SK-N-SH (cell line): ENCODE data around the gene KIR2DL3.

Experiments used
- SIN3A ChIP-seq: IDR thresholded peaks from 2 replicates; pipeline ENCODE4 v1.6.1; 2012; ENCODE audit warnings: low read depth, mild to moderate bottlenecking, low read length, moderate library complexity, borderline replicate concordance
- TF ChIP-seq, protein P1 (sequence below): fragments of 200-600 bp; sonication (generic); IDR thresholded peaks from 2 replicates; pipeline ENCODE4 v1.6.1; 2017; ENCODE audit warnings: antibody characterized with exemption, mild to moderate bottlenecking, moderate library complexity

DNA sequence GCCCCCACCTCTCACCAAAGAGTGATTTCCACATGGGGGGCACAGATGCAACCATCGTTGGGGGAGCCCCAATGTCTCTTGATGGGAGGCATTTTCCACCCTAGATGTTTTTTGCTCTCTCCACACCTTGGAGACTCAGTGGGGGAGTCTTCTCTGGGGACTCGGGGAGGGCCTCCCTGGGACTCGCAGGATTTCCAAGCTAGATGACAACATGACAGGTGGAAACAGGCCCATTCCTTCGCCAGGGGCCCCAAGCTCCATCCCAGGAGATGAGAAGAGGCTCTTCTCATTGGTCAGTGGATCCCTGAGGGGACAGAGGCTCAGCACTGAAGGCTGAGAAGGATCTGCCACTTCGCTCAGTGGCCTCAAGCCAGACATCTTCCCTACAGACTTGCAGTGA, 52.4 kb downstream of the KIR2DL3 start:
- TF ChIP-seq, protein P1, sequence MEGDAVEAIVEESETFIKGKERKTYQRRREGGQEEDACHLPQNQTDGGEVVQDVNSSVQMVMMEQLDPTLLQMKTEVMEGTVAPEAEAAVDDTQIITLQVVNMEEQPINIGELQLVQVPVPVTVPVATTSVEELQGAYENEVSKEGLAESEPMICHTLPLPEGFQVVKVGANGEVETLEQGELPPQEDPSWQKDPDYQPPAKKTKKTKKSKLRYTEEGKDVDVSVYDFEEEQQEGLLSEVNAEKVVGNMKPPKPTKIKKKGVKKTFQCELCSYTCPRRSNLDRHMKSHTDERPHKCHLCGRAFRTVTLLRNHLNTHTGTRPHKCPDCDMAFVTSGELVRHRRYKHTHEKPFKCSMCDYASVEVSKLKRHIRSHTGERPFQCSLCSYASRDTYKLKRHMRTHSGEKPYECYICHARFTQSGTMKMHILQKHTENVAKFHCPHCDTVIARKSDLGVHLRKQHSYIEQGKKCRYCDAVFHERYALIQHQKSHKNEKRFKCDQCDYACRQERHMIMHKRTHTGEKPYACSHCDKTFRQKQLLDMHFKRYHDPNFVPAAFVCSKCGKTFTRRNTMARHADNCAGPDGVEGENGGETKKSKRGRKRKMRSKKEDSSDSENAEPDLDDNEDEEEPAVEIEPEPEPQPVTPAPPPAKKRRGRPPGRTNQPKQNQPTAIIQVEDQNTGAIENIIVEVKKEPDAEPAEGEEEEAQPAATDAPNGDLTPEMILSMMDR = no peak
- TF ChIP-seq SIN3A = no peak
